AG09309 (cell line): Measurements from ENCODE around the gene RPTN.

Source experiments
- DNase-seq: peaks from one replicate; pipeline ENCODE4 v3.0.0-alpha.2; 2010; ENCODE audit warnings: low read depth
- H3K4me3 ChIP-seq: 2 replicates; pipeline ENCODE4 v1.5.1; 2011; ENCODE audit warnings: mild to moderate bottlenecking, low read depth, low read length, moderate library complexity; ENCODE audit not compliant: control insufficient read depth
- TF ChIP-seq, protein P1 (sequence below): IDR thresholded peaks from 2 replicates; pipeline ENCODE4 v1.5.1; 2011; ENCODE audit warnings: mild to moderate bottlenecking, low read depth, low read length, inconsistent platforms; ENCODE audit not compliant: insufficient read depth, control insufficient read depth; ENCODE audit errors: missing control alignments

The RPTN gene, protein sequence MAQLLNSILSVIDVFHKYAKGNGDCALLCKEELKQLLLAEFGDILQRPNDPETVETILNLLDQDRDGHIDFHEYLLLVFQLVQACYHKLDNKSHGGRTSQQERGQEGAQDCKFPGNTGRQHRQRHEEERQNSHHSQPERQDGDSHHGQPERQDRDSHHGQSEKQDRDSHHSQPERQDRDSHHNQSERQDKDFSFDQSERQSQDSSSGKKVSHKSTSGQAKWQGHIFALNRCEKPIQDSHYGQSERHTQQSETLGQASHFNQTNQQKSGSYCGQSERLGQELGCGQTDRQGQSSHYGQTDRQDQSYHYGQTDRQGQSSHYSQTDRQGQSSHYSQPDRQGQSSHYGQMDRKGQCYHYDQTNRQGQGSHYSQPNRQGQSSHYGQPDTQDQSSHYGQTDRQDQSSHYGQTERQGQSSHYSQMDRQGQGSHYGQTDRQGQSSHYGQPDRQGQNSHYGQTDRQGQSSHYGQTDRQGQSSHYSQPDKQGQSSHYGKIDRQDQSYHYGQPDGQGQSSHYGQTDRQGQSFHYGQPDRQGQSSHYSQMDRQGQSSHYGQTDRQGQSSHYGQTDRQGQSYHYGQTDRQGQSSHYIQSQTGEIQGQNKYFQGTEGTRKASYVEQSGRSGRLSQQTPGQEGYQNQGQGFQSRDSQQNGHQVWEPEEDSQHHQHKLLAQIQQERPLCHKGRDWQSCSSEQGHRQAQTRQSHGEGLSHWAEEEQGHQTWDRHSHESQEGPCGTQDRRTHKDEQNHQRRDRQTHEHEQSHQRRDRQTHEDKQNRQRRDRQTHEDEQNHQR

DNA sequence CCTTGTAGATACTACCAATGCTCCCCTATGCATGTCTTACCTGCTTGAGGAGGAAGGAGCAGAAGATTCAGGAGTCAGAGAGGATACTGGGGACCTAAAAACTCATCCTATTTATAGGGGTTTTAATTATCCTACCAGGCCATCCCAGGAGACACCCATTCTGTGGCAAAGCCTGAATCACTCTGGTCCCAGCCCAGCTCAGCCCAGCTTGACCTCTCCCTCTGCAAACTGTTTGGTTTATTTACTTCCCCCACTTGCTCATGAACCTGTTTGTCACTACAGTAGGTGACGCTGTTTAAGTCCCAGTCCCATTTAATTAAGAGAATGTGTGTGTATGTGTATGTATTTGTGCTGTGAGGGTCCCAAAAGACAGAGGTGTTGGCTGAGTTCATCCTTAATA is at the start of gene RPTN:
RPTN (minus strand) TSS at position 85 of the 400 bp plus-strand sequence. CDS start 1,339 bp downstream, outside the sequence.
- TF ChIP-seq, protein P1, sequence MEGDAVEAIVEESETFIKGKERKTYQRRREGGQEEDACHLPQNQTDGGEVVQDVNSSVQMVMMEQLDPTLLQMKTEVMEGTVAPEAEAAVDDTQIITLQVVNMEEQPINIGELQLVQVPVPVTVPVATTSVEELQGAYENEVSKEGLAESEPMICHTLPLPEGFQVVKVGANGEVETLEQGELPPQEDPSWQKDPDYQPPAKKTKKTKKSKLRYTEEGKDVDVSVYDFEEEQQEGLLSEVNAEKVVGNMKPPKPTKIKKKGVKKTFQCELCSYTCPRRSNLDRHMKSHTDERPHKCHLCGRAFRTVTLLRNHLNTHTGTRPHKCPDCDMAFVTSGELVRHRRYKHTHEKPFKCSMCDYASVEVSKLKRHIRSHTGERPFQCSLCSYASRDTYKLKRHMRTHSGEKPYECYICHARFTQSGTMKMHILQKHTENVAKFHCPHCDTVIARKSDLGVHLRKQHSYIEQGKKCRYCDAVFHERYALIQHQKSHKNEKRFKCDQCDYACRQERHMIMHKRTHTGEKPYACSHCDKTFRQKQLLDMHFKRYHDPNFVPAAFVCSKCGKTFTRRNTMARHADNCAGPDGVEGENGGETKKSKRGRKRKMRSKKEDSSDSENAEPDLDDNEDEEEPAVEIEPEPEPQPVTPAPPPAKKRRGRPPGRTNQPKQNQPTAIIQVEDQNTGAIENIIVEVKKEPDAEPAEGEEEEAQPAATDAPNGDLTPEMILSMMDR = no peak
- no peak for DNase-seq
- no peak within 1 kb of the TSS for H3K4me3 ChIP-seq

DNA sequence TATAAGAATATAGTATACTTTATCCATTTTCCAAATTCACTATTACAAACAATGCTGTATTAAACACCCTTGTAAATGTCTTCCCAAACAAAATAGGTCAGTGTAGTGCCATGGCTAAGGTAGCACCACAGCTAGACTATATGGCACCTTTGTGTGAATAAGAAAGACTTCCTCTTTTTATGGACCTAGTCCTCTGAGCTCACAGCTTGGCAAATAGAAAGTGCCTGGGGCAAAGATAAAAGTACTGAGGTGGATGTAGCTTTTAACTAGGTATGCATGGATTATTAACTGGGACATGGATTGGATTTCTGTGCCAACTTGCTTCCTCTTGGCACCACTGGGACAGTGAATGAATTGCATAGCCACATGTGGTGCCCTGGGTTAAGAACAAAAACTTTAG is 40.0 kb upstream of the RPTN start:
- TF ChIP-seq, protein P1 = no peak
- no peak for DNase-seq
- no peak overlapping the region for H3K4me3 ChIP-seq

GRCh38 chr1:152197361-152197941 is 38.4 kb upstream of the RPTN start:
- no peak for DNase-seq
- TF ChIP-seq, protein P1 = no peak

GRCh38 chr1:152191711-152192110 is 32.7 kb upstream of the RPTN start:
- no peak overlapping the region for H3K4me3 ChIP-seq
- TF ChIP-seq, protein P1 = no peak
- DNase-seq = no peak

More at GRCh38 chr1:152197361-152197941, 38.4 kb upstream of the RPTN start:
- no peak overlapping the region for H3K4me3 ChIP-seq

GRCh38 chr1:152191260-152191659 is 32.2 kb upstream of the RPTN start:
- no peak for DNase-seq
- TF ChIP-seq, protein P1 = no peak
- no peak overlapping the region for H3K4me3 ChIP-seq

DNA sequence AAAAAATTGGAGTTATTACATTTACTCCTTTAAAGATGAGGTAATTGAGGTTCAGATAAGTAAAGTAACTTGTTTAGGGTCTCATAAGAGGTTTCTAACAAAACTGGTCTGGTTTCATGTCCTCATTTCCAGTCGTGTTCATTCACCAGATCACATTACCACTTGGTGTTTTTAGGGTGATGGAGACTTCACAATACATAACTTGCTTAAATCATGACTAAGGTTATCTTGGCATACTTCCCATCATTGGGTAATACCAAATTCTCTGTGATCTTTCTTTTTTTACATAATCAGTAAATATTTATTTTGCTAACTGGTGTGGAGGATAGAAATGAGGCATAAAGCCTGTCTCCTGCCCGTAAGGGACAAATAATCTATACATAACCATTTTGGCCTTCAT is 31.6 kb upstream of the RPTN start:
- no peak overlapping the region for H3K4me3 ChIP-seq
- TF ChIP-seq, protein P1 = no peak
- peak; percentile 28 for DNase-seq
